Upper lobe of left lung (tissue), 6 donors: ENCODE data around the gene FAM20A. TPM values are rescaled to one million over a fixed set of nuclear protein-coding genes. Genes with fewer than 3 reads are reported as not detected.
A peak's percentile ranks its signal among the peaks of the same experiment; 100 is the strongest.

ENCODE experiments used
- ATAC-seq, 2 donors: fragments of 200-7000 bp; cut with Tn5 transposase; one replicate each; pipeline ENCODE4 v1.9.1; 2022; ENCODE audit warnings: mild to moderate bottlenecking in 2 of 2, moderate library complexity in 2 of 2; ENCODE audit not compliant: low FRiP score in 2 of 2
- DNase-seq, 2 donors: peaks; one replicate each; pipeline ENCODE4 v3.0.0-alpha.2; 2019 to 2020
- H3K27ac ChIP-seq, 4 donors: fragments of 200-600 bp; sonication (generic); one replicate each; pipeline ENCODE4 v1.5.1; 2016 to 2019
- H3K27me3 ChIP-seq, 4 donors: fragments of 200-600 bp; sonication (generic); one replicate each; pipeline ENCODE4 v1.5.1; 2017 to 2019
- H3K36me3 ChIP-seq, 4 donors: fragments of 200-600 bp; sonication (generic); one replicate each; pipeline ENCODE4 v1.5.1; 2016 to 2019
- H3K4me1 ChIP-seq, 4 donors: fragments of 200-600 bp; sonication (generic); one replicate each; pipeline ENCODE4 v1.5.1; 2018 to 2019
- H3K4me3 ChIP-seq, 4 donors: fragments of 200-600 bp; sonication (generic); one replicate each; pipeline ENCODE4 v1.5.1; 2017 to 2019; ENCODE audit warnings: mild to moderate bottlenecking in 2 of 4, moderate library complexity in 1 of 4
- H3K9me3 ChIP-seq, 4 donors: fragments of 200-600 bp; sonication (generic); one replicate each; pipeline ENCODE4 v1.5.1; 2018 to 2019
- EP300 ChIP-seq, 4 donors: sonication (generic); formaldehyde crosslinking; IDR thresholded peaks; one replicate each; pipeline ENCODE4 v1.5.1; 2017; ENCODE audit warnings: antibody characterized with exemption in 4 of 4, control low read depth in 2 of 4
- POLR2A ChIP-seq, 4 donors: fragments of 450-650 bp; IDR thresholded peaks; one replicate each; pipeline ENCODE4 v1.5.1; 2016 to 2017; ENCODE audit warnings: antibody characterized with exemption in 4 of 4, mild to moderate bottlenecking in 2 of 4
- POLR2AphosphoS5 ChIP-seq, 2 donors: sonication (generic); formaldehyde crosslinking; IDR thresholded peaks; one replicate each; pipeline ENCODE4 v1.5.1; 2017; ENCODE audit warnings: antibody characterized with exemption in 2 of 2
- WGBS, 2 donors: methylation state at CpG; one replicate each; pipeline ENCODE4 v1.1.5; 2017 to 2018; 5-methylcytosine and 5-hydroxymethylcytosine counted together
- total RNA-seq, 6 donors: library from RNA; depleted of rRNA in 4 of 6; stranded (reverse); fragments of >200 nt in 4 of 6; gene quantifications; one replicate each; pipeline versions ENCODE4 v1.1.0 to v1.2.1, GENCODE V29; 2016 to 2021
- TF ChIP-seq, protein P1 (sequence below), 6 experiments: fragments of 450-650 bp in 4 of 6; fragments of 200-600 bp in 2 of 6; sonication (generic) in 2 of 6; IDR thresholded peaks; one replicate each; pipeline ENCODE4 v1.5.1; 2016 to 2019; ENCODE audit warnings: antibody characterized with exemption in 6 of 6
- donor health status: DM: no; HTN: no; CAD: no; lungs with moderate emphysema.
- donor health status: DM: no; HTN: yes; CAD: no; lungs with severe emphysema.

FAM20A gene
- total RNA-seq, 6 donors from 2014 or later: 40.3 to 150 (median 59.7) TPM

DNA sequence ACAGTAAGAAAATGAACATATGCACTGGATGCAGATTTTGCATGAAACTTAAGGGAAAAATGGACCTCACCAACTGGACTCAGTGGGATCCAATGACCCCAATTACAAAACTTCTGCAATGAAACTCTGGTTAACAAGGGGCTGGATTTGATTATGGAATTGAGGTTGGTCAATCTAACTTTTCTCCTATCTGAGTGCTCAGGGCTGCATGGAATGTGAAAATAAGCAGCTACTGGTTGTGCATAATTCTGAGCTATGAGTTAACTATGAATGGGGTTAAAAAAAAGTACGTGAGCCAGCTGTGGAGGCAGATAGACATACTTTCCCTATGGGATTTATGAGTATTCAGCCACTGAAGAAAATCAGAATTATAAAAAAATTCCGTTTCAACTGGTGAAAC, 9.2 kb downstream of the FAM20A start:
- ATAC-seq (no peak), DNase-seq (no peak)
- Histone ChIP-seq H3K36me3 (peaks cover 0 to 9% (median 0%) of the 10 kb centered on the region in 4 donors), H3K27ac (no peak overlapping the region), H3K9me3 (no peaks in the 10 kb centered on the region), H3K27me3 (no peaks in the 10 kb centered on the region), H3K4me3 (no peak overlapping the region), H3K4me1 (peaks cover 8 to 23% (median 17%) of the 10 kb centered on the region in 4 donors)
- 74 to 88% methylated on average over 2 of the region's 2 CpGs for WGBS, 2 donors
- TF ChIP-seq POLR2A (IDR thresholded peaks at IDR 0.05) (no peak), EP300 (IDR thresholded peaks at IDR 0.05) (no peak), POLR2AphosphoS5 (IDR thresholded peaks at IDR 0.05) (no peak)
- TF ChIP-seq, protein P1, sequence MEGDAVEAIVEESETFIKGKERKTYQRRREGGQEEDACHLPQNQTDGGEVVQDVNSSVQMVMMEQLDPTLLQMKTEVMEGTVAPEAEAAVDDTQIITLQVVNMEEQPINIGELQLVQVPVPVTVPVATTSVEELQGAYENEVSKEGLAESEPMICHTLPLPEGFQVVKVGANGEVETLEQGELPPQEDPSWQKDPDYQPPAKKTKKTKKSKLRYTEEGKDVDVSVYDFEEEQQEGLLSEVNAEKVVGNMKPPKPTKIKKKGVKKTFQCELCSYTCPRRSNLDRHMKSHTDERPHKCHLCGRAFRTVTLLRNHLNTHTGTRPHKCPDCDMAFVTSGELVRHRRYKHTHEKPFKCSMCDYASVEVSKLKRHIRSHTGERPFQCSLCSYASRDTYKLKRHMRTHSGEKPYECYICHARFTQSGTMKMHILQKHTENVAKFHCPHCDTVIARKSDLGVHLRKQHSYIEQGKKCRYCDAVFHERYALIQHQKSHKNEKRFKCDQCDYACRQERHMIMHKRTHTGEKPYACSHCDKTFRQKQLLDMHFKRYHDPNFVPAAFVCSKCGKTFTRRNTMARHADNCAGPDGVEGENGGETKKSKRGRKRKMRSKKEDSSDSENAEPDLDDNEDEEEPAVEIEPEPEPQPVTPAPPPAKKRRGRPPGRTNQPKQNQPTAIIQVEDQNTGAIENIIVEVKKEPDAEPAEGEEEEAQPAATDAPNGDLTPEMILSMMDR (IDR thresholded peaks at IDR 0.05): no peak

DNA sequence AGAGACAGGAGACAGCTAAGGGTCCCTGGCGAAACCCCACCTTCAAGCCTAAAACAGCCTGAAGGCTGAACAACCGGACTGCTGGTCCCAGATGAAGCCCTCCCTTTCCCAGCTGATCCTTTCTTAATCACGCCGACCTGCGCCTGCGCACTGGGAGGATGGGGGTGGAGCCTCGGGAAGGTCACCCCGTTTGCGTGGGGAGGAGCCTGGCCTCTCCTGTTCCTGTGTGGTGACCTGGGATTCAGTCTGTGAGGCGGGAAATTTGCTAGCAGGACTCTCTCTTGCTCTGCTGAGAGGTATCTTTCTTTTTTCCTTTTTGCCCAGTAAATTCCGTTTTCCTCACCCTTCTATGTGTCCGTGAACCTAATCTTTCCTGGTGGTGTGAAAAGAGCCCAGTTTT, 9.6 kb downstream of the FAM20A start:
- Histone ChIP-seq H3K27me3 (no peaks in the 10 kb centered on the region), H3K4me3 (no peak overlapping the region), H3K4me1 (peaks cover 8 to 18% (median 16%) of the 10 kb centered on the region in 4 donors), H3K9me3 (no peaks in the 10 kb centered on the region), H3K27ac (no peak overlapping the region), H3K36me3 (peaks cover 0 to 9% (median 0%) of the 10 kb centered on the region in 4 donors)
- no peak for ATAC-seq
- WGBS, 2 donors: 77 to 80% methylated on average over 12 of the region's 12 CpGs
- peak in 1 of 2 donors; percentile 59 for DNase-seq
- TF ChIP-seq POLR2A (IDR thresholded peaks at IDR 0.05) (no peak), POLR2AphosphoS5 (IDR thresholded peaks at IDR 0.05) (no peak), EP300 (IDR thresholded peaks at IDR 0.05) (no peak)
- TF ChIP-seq, protein P1 (IDR thresholded peaks at IDR 0.05): no peak

GRCh38 chr17:68589086-68589485, 12.1 kb downstream of the FAM20A start:
- Histone ChIP-seq H3K36me3 (peaks cover 0 to 9% (median 0%) of the 10 kb centered on the region in 4 donors), H3K27ac (no peak overlapping the region), H3K9me3 (no peaks in the 10 kb centered on the region), H3K4me1 (peaks cover 0 to 22% (median 6%) of the 10 kb centered on the region in 4 donors), H3K4me3 (no peak overlapping the region), H3K27me3 (no peaks in the 10 kb centered on the region)
- DNase-seq (no peak), ATAC-seq (no peak)
- TF ChIP-seq POLR2AphosphoS5 (IDR thresholded peaks at IDR 0.05) (no peak), POLR2A (IDR thresholded peaks at IDR 0.05) (no peak), EP300 (IDR thresholded peaks at IDR 0.05) (no peak)
- TF ChIP-seq, protein P1 (IDR thresholded peaks at IDR 0.05): no peak
- whole genome bisulfite sequencing, 2 donors: 84 to 93% methylated on average over 3 of the region's 3 CpGs

DNA sequence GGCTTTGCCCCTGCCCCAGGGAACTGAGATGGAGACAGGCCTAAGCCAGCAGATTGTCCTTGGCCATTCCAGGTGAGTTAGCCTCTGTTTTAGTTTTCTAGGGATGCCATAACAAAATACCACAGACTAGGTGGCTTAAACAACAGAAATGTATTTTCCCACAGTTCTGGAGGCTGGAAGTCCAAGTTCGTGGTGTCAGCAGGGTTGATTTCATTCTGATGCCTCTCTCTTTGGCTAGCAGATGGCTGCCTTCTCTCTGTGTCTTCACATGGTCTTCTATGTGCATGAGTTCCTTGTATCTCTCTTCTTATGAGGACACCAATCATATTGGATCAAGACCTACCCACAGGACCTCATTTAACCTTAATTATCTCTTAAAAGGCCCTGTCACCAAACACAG, 12.8 kb downstream of the FAM20A start:
- Histone ChIP-seq H3K27ac (no peak overlapping the region), H3K36me3 (peaks cover 0 to 9% (median 0%) of the 10 kb centered on the region in 4 donors), H3K9me3 (no peaks in the 10 kb centered on the region), H3K27me3 (no peaks in the 10 kb centered on the region), H3K4me1 (peaks cover 0 to 17% (median 5%) of the 10 kb centered on the region in 4 donors), H3K4me3 (no peak overlapping the region)
- DNase-seq: no peak
- ATAC-seq: no peak
- 77 to 84% methylated on average over 1 of the region's 1 CpG for WGBS, 2 donors
- TF ChIP-seq POLR2AphosphoS5 (IDR thresholded peaks at IDR 0.05): no peak
- no peak for TF ChIP-seq EP300 (IDR thresholded peaks at IDR 0.05)
- no peak for TF ChIP-seq POLR2A (IDR thresholded peaks at IDR 0.05)
- TF ChIP-seq, protein P1 (IDR thresholded peaks at IDR 0.05): no peak

DNA sequence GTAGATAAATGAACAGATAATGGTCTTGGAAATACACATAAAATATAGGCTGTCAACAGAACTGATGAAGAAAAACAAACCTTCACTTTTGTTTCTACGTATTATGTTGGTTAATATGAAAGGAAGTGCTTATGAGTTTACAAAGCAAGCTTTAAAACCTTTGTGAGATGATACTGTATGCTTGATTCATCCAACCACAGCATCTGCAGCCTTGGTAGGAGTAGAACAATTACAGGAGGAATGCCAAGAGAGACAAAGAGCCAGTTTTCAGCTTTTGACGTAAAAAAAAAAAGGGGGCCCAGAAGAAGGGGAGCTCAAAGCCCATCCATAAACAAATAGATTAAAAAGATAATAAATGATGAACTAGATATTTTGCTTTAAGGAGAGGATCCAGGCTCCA, 13.3 kb downstream of the FAM20A start:
- 86 to 88% methylated on average over 2 of the region's 2 CpGs for WGBS, 2 donors

More for the DNA sequence above, 13.3 kb downstream of the FAM20A start:
- DNase-seq (no peak), ATAC-seq (no peak)
- Histone ChIP-seq H3K9me3 (no peaks in the 10 kb centered on the region), H3K4me3 (no peak overlapping the region), H3K4me1 (peaks cover 0 to 15% (median 2%) of the 10 kb centered on the region in 4 donors), H3K36me3 (peaks cover 0 to 9% (median 0%) of the 10 kb centered on the region in 4 donors), H3K27ac (no peak overlapping the region), H3K27me3 (no peaks in the 10 kb centered on the region)
- TF ChIP-seq EP300 (IDR thresholded peaks at IDR 0.05) (no peak), POLR2A (IDR thresholded peaks at IDR 0.05) (no peak), POLR2AphosphoS5 (IDR thresholded peaks at IDR 0.05) (no peak)
- TF ChIP-seq, protein P1 (IDR thresholded peaks at IDR 0.05): no peak
